B cell (primary cell): ENCODE measurements around the gene ID1. TPM values are rescaled to one million over a fixed set of nuclear protein-coding genes. Genes with fewer than 3 reads are reported as not detected.
"Not testable (repeated sequence)": the region's sequence is repeated elsewhere in the genome, so short reads cannot be mapped to it uniquely, and the experiment has no call there.

Experiments used
- ATAC-seq: fragments of 200-7000 bp; cut with Tn5 transposase; one replicate; pipeline ENCODE4 v1.10.0; 2021; ENCODE audit warnings: low read depth, mild to moderate bottlenecking, moderate number of reproducible peaks, moderate library complexity
- CTCF ChIA-PET: fragments of 350-600 bp; sonication (Branson Sonifier 250); formaldehyde crosslinking; loops from one replicate; lab custom pipeline; 2021; ENCODE audit warnings: antibody characterized with exemption, inconsistent platforms; lab: Charles Lee
- POLR2A ChIA-PET: fragments of 350-600 bp; sonication (Branson Sonifier 250); formaldehyde crosslinking; loops from one replicate; lab custom pipeline; 2021; ENCODE audit warnings: antibody characterized with exemption; lab: Charles Lee
- DNase-seq: peaks from one replicate; pipeline ENCODE4 v3.0.0; 2013
- H2AFZ ChIP-seq: 2 replicates; pipeline ENCODE4 v1.6.1; 2012; ENCODE audit warnings: mild to moderate bottlenecking, low read depth, low read length; ENCODE audit not compliant: insufficient read depth, poor library complexity, severe bottlenecking
- H3K27ac ChIP-seq, 2 donors: 1 replicate in 1 of 2; 2 replicates in 1 of 2; pipeline ENCODE4 v1.5.1; 2012 to 2013; ENCODE audit warnings: low read length in 2 of 2, mild to moderate bottlenecking in 2 of 2, moderate library complexity in 1 of 2
- H3K27me3 ChIP-seq, 4 experiments: fragments of 200-600 bp in 1 of 4; sonication (generic) in 1 of 4; replicated peaks in 1 of 4; 1 replicate in 2 of 4; 2 replicates in 2 of 4; pipeline versions ENCODE4 v1.6.1 to v1.7.0; 2013 to 2016; ENCODE audit warnings: low read length in 3 of 4, mild to moderate bottlenecking in 2 of 4, mixed read lengths in 1 of 4, moderate library complexity in 1 of 4; ENCODE audit not compliant: insufficient read depth in 4 of 4, control insufficient read depth in 3 of 4; ENCODE audit errors: control extremely low read depth in 1 of 4
- H3K36me3 ChIP-seq, 2 experiments: replicated peaks in 1 of 2; 1 replicate in 1 of 2; 2 replicates in 1 of 2; pipeline versions ENCODE4 v1.6.1 to v1.7.1; 2013; ENCODE audit warnings: low read length in 1 of 2; ENCODE audit not compliant: insufficient read depth in 2 of 2, control insufficient read depth in 1 of 2; ENCODE audit errors: control extremely low read depth in 1 of 2, extremely low read depth in 1 of 2
- H3K4me1 ChIP-seq, 2 donors: fragments of 200-600 bp in 1 of 2; sonication (generic) in 1 of 2; 1 replicate in 1 of 2; 2 replicates in 1 of 2; pipeline versions ENCODE4 v1.5.1 to v1.6.1; 2013 to 2017; ENCODE audit warnings: low read length in 2 of 2; ENCODE audit not compliant: control insufficient read depth in 2 of 2, insufficient read depth in 2 of 2
- H3K4me2 ChIP-seq: replicated peaks from 2 replicates; pipeline ENCODE3; 2012; ENCODE audit warnings: mild to moderate bottlenecking, low read depth, low read length; ENCODE audit not compliant: poor library complexity, severe bottlenecking
- H3K4me3 ChIP-seq, 5 experiments: fragments of 200-600 bp in 1 of 5; sonication (generic) in 1 of 5; 1 replicate in 3 of 5; 2 replicates in 2 of 5; pipeline versions ENCODE4 v1.5.1 to v1.7.0; 2011 to 2016; ENCODE audit warnings: low read length in 4 of 5, mild to moderate bottlenecking in 4 of 5, low read depth in 2 of 5, control low read depth in 1 of 5, moderate library complexity in 1 of 5; ENCODE audit not compliant: insufficient read depth in 1 of 5; ENCODE audit errors: control extremely low read depth in 1 of 5, extremely low read depth in 1 of 5
- H3K79me2 ChIP-seq: fragments of 200-600 bp; sonication (generic); one replicate; pipeline ENCODE4 v1.6.0; 2016; ENCODE audit warnings: low read length; ENCODE audit not compliant: control insufficient read depth, insufficient read depth
- H3K9ac ChIP-seq: fragments of 200-600 bp; sonication (generic); 2 replicates; pipeline ENCODE4 v1.6.1; 2017; ENCODE audit warnings: mild to moderate bottlenecking, low read length, moderate library complexity
- H3K9me3 ChIP-seq, 3 donors: one replicate each; pipeline versions ENCODE4 v1.6.1 to v1.7.1; 2013; ENCODE audit warnings: low read length in 2 of 3; ENCODE audit not compliant: control insufficient read depth in 2 of 3, insufficient read depth in 1 of 3; ENCODE audit errors: control extremely low read depth in 1 of 3
- H4K20me1 ChIP-seq: 2 replicates; pipeline ENCODE4 v1.6.0; 2012; ENCODE audit warnings: mild to moderate bottlenecking, low read length; ENCODE audit not compliant: insufficient read depth, control insufficient read depth, poor library complexity, severe bottlenecking
- H3K27ac Mint-ChIP-seq: one replicate; pipeline ENCODE4 v1.8.0; 2021; ENCODE audit warnings: mixed read lengths
- H3K27me3 Mint-ChIP-seq: one replicate; pipeline ENCODE4 v1.8.0; 2021; ENCODE audit warnings: mixed read lengths
- H3K4me1 Mint-ChIP-seq: one replicate; pipeline ENCODE4 v1.8.0; 2021; ENCODE audit warnings: mixed read lengths
- H3K4me3 Mint-ChIP-seq: one replicate; pipeline ENCODE4 v1.8.0; 2021; ENCODE audit warnings: mixed read lengths
- H3K9me3 Mint-ChIP-seq: one replicate; pipeline ENCODE4 v1.8.0; 2022; ENCODE audit warnings: mixed read lengths; ENCODE audit not compliant: insufficient read depth
- WGBS: methylation state at CpG from one replicate; pipeline ENCODE4 v1.1.5; 2013; ENCODE audit warnings: missing lambda C conversion rate; ENCODE audit not compliant: insufficient coverage; 5-methylcytosine and 5-hydroxymethylcytosine counted together
- intact Hi-C: fragments of 100-400 bp; cut with micrococcal nuclease; formaldehyde crosslinking; loops from one replicate; pipeline ENCODE4 v1.10.0; 2022
- polyA plus RNA-seq: library from polyadenylated mRNA; depleted of rRNA; stranded (reverse); fragments of >200 nt; gene quantifications from 2 replicates; pipeline ENCODE4 v1.2.3, GENCODE V29; 2012
- total RNA-seq, 2 donors: library from RNA; stranded (reverse); fragments of 120-200 nt in 1 of 2; gene quantifications; 1 replicate in 1 of 2; 2 replicates in 1 of 2; pipeline versions ENCODE4 v1.2.3 to v1.2.4, GENCODE V29; 2013 to 2022

Gene ID1
- total and polyA plus RNA-seq, 2 donors (not counting 1 experiment from before 2014, with no cell fraction given), result 4.4 to 68.2 TPM

DNA sequence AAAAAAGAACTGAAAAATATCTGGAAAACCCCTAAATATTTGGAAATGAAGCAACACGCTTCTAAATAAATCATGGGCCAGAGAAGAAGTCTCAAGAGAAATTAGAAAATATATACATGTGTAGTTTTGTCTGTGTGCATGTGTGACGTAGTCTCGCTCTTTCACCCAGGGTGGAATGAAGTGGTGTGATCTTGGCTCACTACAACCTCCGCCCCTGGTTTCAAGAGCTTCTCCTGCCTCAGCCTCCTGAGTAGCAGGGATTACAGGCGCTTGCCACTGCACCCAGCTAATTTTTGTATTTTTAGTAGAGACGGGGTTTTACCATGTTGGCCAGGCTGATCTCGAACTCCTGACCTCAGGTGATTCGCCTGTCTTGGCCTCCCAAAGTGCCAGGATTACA is 21.4 kb downstream of the ID1 start:
- ATAC-seq, POLR2A ChIA-PET, H3K27ac ChIP-seq, H4K20me1 ChIP-seq, H3K4me3 Mint-ChIP-seq, H3K79me2 ChIP-seq, H3K27me3 ChIP-seq, intact Hi-C loops, H3K9me3 ChIP-seq, H3K9ac ChIP-seq, H3K4me2 ChIP-seq, H2AFZ ChIP-seq, H3K27me3 Mint-ChIP-seq, H3K4me3 ChIP-seq, DNase-seq, H3K36me3 ChIP-seq, H3K9me3 Mint-ChIP-seq, H3K27ac Mint-ChIP-seq: not testable (repeated sequence)
- WGBS, result 67% methylated on average over 2 of the region's 8 CpGs
- CTCF ChIA-PET, result interaction anchor here (0.6 to 1.3 kb wide), 3 partner anchors 7 to 14 kb away, joined by 3 to 5 read pairs (median 4); no protein-coding TSS in a partner anchor
- H3K4me1 ChIP-seq, result peaks cover 12 to 15% of the 10 kb centered on the region in 2 donors
- H3K4me1 Mint-ChIP-seq, result peaks cover 15% of the 10 kb centered on the region

DNA sequence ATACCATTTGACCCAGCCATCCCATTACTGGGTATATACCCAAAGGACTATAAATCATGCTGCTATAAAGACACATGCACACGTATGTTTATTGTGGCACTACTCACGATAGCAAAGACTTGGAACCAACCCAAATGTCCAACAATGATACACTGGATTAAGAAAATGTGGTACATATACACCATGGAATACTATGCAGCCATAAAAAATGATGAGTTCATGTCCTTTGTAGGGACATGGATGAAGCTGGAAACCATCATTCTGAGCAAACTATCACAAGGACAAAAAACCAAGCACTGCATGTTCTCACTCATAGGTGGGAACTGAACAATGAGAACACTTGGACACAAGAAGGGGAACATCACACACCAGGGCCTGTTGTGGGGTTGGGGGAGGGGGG is 23.0 kb downstream of the ID1 start:
- intact Hi-C loops, CTCF ChIA-PET: not testable (repeated sequence)

More for the DNA sequence above, 23.0 kb downstream of the ID1 start:
- H4K20me1 ChIP-seq, DNase-seq, H3K4me3 ChIP-seq, H3K27ac Mint-ChIP-seq, H3K4me1 ChIP-seq, H3K9me3 Mint-ChIP-seq, H2AFZ ChIP-seq, H3K79me2 ChIP-seq, H3K27ac ChIP-seq, H3K4me1 Mint-ChIP-seq, POLR2A ChIA-PET, H3K9me3 ChIP-seq, H3K27me3 Mint-ChIP-seq, H3K36me3 ChIP-seq, H3K4me3 Mint-ChIP-seq, H3K27me3 ChIP-seq, ATAC-seq, H3K9ac ChIP-seq, H3K4me2 ChIP-seq: not testable (repeated sequence)
- WGBS, result no CpG with 5 or more reads among the region's 2 CpGs
